Forelimb muscle (tissue), 1 donor: ENCODE results near the gene LITAFD. TPM values are rescaled to one million over a fixed set of nuclear protein-coding genes. Genes with fewer than 3 reads are reported as not detected.
"Not testable (repeated sequence)": the region's sequence is repeated elsewhere in the genome, so short reads cannot be mapped to it uniquely, and the experiment has no call there.

Source experiments
- DNase-seq: peaks from one replicate; pipeline ENCODE4 v3.0.0-alpha.2; 2013; ENCODE audit warnings: low read depth
- polyA plus RNA-seq: library from polyadenylated mRNA; unstranded; fragments of 120-200 nt; gene quantifications from one replicate; pipeline ENCODE4 v1.2.1, GENCODE V29; 2013; ENCODE audit not compliant: insufficient read length

Gene LITAFD
- polyA plus RNA-seq, 1 donor: not detected

- DNase-seq: no peak
Measured at GRCh38 chr16:8893976-8894690, 12.0 kb downstream of the LITAFD start.

DNA sequence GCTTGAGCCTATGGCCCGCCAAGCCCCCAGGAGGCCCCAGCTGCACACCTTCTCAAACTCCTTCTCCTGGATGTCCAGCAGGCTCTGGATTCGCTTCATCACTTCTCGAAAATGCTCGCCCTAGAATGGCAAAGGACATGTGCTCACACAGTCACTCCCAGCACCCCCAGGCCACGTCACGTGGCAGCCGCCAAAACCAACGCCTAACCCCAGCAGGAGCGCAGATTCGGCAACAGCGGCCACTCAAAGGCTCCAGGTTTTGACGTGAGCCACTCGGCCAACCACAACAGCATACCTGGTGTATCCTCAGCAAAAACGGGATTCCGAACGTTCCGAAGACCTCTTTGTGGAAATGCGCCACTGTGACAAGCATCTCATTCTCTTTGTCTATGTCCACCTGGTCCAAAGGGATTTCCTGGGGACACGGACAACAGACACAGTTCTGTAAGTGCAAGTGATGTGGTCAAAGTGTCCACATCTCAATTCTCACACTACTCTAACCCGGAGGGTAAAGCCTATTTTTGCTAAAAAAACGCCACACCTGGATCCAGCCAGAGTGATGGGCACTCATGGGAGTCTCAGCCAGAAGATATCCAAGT lies 12.7 kb downstream of the LITAFD start:
- DNase-seq: no peak

GRCh38 chr16:8898660-8899318 lies 16.6 kb downstream of the LITAFD start:
- DNase-seq: no peak

GRCh38 chr16:8899709-8900317 lies 17.7 kb downstream of the LITAFD start:
- no peak for DNase-seq

DNA sequence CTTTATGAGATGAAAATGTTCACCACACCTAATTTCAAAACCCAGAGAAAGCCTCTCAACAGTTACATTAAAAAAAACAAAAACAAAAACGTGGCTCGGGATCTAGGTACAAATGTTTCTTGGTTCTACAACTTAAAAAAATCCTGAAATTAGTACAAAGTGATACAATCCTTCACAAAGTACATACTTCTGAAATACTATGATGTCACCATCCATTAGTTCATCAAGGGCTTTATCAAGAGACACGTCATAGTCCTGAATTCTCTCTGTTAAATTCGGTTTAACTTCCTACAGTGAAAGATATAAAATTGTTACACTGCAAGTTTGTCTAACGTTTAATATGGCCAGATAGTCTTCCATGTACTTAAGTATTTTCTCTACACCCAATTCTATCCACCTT lies 18.2 kb downstream of the LITAFD start:
- no peak for DNase-seq

GRCh38 chr16:8901320-8901861 lies 19.2 kb downstream of the LITAFD start:
- no peak for DNase-seq

DNA sequence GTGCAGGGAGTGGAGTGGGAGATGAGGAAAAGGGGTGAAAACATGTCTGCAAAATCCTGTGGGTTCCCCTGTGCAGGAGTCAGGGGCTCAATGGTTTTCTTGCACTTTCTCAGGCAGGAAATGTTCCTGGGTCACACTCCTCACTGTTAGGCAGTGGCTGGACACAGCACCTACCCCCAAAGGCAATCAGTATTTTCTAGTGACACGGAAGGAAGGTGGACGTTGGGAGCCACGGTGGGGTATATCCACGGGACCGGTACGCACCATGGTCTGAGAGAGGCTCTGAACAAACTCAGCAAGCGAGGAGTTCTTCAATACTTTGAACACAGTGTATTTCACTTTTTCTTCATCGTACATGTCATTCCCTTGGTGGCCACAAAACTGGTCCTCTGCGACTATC lies 20.9 kb downstream of the LITAFD start:
- no peak for DNase-seq

DNA sequence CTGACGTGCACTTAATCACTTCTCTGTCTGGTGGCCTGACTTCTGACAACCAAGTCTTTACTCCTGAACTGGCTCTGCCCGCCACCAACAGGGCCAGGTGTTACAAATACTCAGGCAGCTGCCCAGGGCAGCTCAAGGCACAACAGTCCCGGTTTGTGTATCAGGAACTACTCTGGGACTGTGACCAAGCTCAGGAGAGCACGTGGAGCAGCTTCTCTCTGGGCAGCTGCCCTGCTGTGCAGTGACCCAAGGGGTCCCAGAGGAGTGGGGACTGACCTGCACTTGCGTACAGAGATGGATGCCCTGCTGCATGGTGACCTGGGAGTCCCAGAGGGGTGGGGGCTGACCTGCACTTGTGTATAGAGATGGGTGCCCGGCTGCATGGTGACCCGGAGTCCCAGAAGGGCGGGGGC lies 21.9 kb downstream of the LITAFD start:
- no peak for DNase-seq

GRCh38 chr16:8905168-8905762 lies 23.1 kb downstream of the LITAFD start:
- DNase-seq: no peak

DNA sequence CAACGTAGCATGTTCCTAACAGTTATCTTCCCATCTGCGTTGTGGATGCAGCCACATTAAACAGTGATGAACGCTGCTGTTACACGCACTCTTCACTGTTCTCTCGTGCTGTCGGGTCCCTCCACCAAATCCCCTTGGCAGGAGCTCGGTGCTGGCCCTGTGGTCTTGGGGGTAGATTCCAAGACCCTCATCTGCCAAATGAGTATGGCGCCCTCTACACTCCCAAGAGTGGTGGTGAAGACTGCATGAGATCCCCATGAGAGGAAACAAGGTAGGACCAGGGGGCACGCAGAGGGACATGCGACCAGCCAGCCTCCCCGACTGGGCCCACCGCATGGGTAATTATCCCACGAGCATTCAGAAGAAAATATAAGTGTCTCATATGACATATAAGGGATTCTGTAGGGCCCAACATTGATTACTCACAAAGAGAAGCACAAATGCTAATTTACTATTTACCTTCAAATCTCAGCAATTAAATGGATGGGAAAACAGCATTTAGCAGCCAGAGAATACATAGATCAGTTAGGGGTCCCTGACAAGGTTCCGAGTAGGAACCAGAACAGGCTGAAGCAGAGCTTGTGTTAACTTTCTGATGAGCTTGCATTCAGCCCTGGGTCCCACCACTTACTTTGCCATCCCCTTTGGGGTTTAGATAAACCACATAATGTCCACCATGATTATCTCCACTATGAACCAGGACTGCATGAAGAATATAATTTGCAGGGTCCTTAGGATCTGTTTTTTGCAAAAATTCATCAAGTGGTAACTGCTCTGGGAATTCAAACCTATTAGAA lies 23.8 kb downstream of the LITAFD start:
- DNase-seq: no peak

- no peak for DNase-seq
Measured at GRCh38 chr16:8907096-8907495, 24.9 kb downstream of the LITAFD start.

- no peak for DNase-seq
Measured at GRCh38 chr16:8908810-8909468, 26.8 kb downstream of the LITAFD start.

DNA sequence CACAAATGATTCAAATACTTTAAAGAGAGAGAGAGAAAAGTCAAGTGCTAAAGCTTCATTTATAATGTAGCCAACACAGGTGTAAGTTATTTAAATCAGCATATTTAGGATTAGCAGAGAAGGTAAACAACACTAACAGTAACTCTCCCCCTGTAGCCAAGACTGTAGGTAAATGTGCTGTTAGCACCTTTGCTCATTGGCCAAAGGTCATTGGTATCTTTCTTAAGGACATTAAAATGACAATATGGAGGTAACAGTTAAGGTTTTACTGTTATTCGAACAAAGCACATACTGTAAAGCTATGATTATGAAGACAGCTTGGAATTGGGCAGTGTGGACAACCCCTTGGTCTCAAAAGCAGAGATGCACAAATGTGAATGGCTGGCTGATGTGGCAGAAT lies 28.7 kb downstream of the LITAFD start:
- no peak for DNase-seq

DNA sequence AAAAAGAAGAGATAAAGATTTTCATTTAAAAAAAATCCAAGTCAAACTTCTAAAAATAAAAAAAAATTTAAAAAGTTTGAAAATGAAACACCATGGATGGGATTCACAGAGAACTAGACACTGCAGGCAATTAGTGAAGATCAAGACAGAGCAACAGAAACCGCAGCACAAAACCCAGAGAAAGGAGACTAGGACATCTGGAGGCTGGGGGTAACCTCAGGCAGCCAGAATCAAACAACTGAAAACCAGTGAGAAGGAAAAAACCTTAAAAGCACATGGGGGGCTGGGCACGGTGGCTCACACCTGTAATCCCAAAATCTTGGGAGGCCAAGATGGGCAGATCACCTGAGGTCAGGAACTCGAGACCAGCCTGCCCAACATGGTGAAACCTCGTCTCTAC lies 30.6 kb downstream of the LITAFD start:
- DNase-seq: no peak

- DNase-seq: no peak
Measured at GRCh38 chr16:8914098-8914497, 31.9 kb downstream of the LITAFD start.

GRCh38 chr16:8915722-8916301 lies 33.7 kb downstream of the LITAFD start:
- no peak for DNase-seq

DNA sequence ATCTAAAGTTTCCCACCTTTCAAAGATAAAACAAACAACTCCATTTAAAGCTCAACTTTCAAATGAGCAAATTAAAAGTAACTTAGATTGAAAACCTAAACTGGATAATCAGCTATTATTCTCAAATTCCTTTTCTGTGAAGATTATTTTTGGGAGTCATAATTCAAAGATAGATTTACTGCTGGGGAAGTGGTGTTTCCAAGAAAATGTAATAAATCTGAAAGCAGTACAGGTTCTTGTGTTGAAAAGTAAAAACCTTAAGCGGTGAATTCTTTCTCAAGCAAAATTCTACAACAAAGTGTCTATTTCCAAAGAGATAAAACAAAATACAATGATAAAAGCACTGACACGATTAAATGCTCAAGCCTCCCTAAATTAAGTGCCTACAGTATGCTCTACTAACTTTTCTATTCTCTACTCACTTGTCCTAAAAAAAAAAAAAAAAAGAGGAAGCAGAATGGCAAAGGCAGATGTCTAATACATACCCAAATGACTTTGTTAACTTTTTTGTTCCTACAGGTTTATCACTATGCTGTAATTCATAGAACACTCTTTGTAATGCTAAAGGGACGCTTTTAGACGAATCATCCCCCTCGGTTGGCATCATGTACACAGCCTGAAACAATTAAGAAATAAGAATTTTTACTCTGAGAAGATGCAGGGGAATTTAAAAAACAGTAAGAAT lies 34.5 kb downstream of the LITAFD start:
- no peak for DNase-seq

GRCh38 chr16:8917336-8917735 lies 35.2 kb downstream of the LITAFD start:
- DNase-seq: not testable (repeated sequence)

GRCh38 chr16:8919089-8919933 lies 37.2 kb downstream of the LITAFD start:
- no peak for DNase-seq
